Liver (tissue), 9 donors: ENCODE measurements around the gene TNPO3. TPM values are rescaled to one million over a fixed set of nuclear protein-coding genes. Genes with fewer than 3 reads are reported as not detected.
A peak's percentile ranks its signal among the peaks of the same experiment; 100 is the strongest.

ENCODE experiments used
- DNase-seq: peaks from one replicate; pipeline ENCODE4 v3.0.0-alpha.2; 2017; ENCODE audit warnings: low spot score
- H3K27ac ChIP-seq, 2 donors: one replicate each; pipeline ENCODE4 v1.7.0; 2013; ENCODE audit warnings: inconsistent platforms in 2 of 2, low read length in 2 of 2, control low read depth in 1 of 2, low read depth in 1 of 2, mild to moderate bottlenecking in 1 of 2
- H3K27me3 ChIP-seq, 4 donors: one replicate each; pipeline versions ENCODE4 v1.6.1 to v1.7.0; 2013; ENCODE audit warnings: low read length in 3 of 4, inconsistent platforms in 1 of 4, mild to moderate bottlenecking in 1 of 4, moderate library complexity in 1 of 4; ENCODE audit not compliant: control insufficient read depth in 4 of 4, insufficient read depth in 4 of 4
- H3K36me3 ChIP-seq, 4 donors: one replicate each; pipeline versions ENCODE4 v1.6.1 to v1.7.0; 2013; ENCODE audit warnings: low read length in 3 of 4, mild to moderate bottlenecking in 3 of 4, low read depth in 1 of 4, moderate library complexity in 1 of 4; ENCODE audit not compliant: control insufficient read depth in 4 of 4, insufficient read depth in 3 of 4
- H3K4me1 ChIP-seq, 4 donors: one replicate each; pipeline versions ENCODE4 v1.6.1 to v1.7.0; 2013; ENCODE audit warnings: low read length in 3 of 4, mild to moderate bottlenecking in 3 of 4, moderate library complexity in 1 of 4; ENCODE audit not compliant: control insufficient read depth in 4 of 4, insufficient read depth in 4 of 4
- H3K4me3 ChIP-seq, 3 donors: one replicate each; pipeline versions ENCODE4 v1.6.1 to v1.7.0; 2013; ENCODE audit warnings: low read length in 3 of 3, control low read depth in 1 of 3, low read depth in 1 of 3, mild to moderate bottlenecking in 1 of 3
- H3K9ac ChIP-seq, 2 donors: one replicate each; pipeline ENCODE4 v1.7.0; 2013; ENCODE audit warnings: low read length in 2 of 2, mild to moderate bottlenecking in 2 of 2, moderate library complexity in 2 of 2, control low read depth in 1 of 2, low read depth in 1 of 2
- H3K9me3 ChIP-seq, 4 donors: one replicate each; pipeline versions ENCODE4 v1.6.1 to v1.7.0; 2013; ENCODE audit warnings: low read length in 3 of 4; ENCODE audit not compliant: control insufficient read depth in 4 of 4
- CTCF ChIP-seq: fragments of 150-350 bp; IDR thresholded peaks from 2 replicates; pipeline ENCODE4 v1.5.1; 2017; ENCODE audit warnings: improper control_type of control experiment, low read depth, low read length; ENCODE audit not compliant: missing input control
- EGR1 ChIP-seq, 2 donors: IDR thresholded peaks; 2 replicates each; pipeline ENCODE4 v1.6.1; 2016 to 2018; ENCODE audit warnings: antibody characterized with exemption in 2 of 2, low read depth in 2 of 2
- FOXA2 ChIP-seq: IDR thresholded peaks from 2 replicates; pipeline ENCODE4 v1.6.1; 2016; ENCODE audit warnings: antibody characterized with exemption
- GABPA ChIP-seq, 2 donors: IDR thresholded peaks in 1 of 2; conservative IDR thresholded peaks in 1 of 2; 2 replicates each; pipeline ENCODE4 v1.6.1; 2016; ENCODE audit warnings: antibody characterized with exemption in 2 of 2, mild to moderate bottlenecking in 1 of 2, moderate library complexity in 1 of 2
- HNF4A ChIP-seq, 2 donors: conservative IDR thresholded peaks; 2 replicates each; pipeline ENCODE4 v1.6.1; 2016; ENCODE audit warnings: antibody characterized with exemption in 2 of 2, mild to moderate bottlenecking in 2 of 2
- HNF4G ChIP-seq: IDR thresholded peaks from 2 replicates; pipeline ENCODE4 v1.6.1; 2016; ENCODE audit warnings: antibody characterized with exemption
- JUND ChIP-seq, 2 donors: IDR thresholded peaks; 2 replicates each; pipeline ENCODE4 v1.6.1; 2016; ENCODE audit warnings: antibody characterized with exemption in 2 of 2
- NR2F2 ChIP-seq: IDR thresholded peaks from 2 replicates; pipeline ENCODE4 v1.6.1; 2016; ENCODE audit warnings: antibody characterized with exemption
- RAD21 ChIP-seq, 2 donors: IDR thresholded peaks; 2 replicates each; pipeline ENCODE4 v1.6.1; 2016; ENCODE audit warnings: antibody characterized with exemption in 2 of 2, mild to moderate bottlenecking in 2 of 2
- REST ChIP-seq: IDR thresholded peaks from 2 replicates; pipeline ENCODE4 v1.6.1; 2016; ENCODE audit warnings: antibody characterized with exemption, mild to moderate bottlenecking
- RXRA ChIP-seq, 2 donors: IDR thresholded peaks; 2 replicates each; pipeline ENCODE4 v1.6.1; 2017 to 2018; ENCODE audit warnings: antibody characterized with exemption in 2 of 2, mild to moderate bottlenecking in 1 of 2
- SP1 ChIP-seq: IDR thresholded peaks from 2 replicates; pipeline ENCODE4 v1.6.1; 2018; ENCODE audit warnings: antibody characterized with exemption, mild to moderate bottlenecking
- TAF1 ChIP-seq: conservative IDR thresholded peaks from 2 replicates; pipeline ENCODE4 v1.6.1; 2016; ENCODE audit warnings: antibody characterized with exemption, mild to moderate bottlenecking
- YY1 ChIP-seq: IDR thresholded peaks from 2 replicates; pipeline ENCODE4 v1.6.1; 2016; ENCODE audit warnings: antibody characterized with exemption, mild to moderate bottlenecking
- WGBS: extraction: QIAGEN DNeasy Blood & Tissue Kit; methylation state at CpG from one replicate; pipeline ENCODE4 v1.1.7; 2013; 5-methylcytosine and 5-hydroxymethylcytosine counted together
- polyA plus RNA-seq, 2 donors: library from polyadenylated mRNA; stranded (reverse) in 1 of 2; unstranded in 1 of 2; fragments of 200-250 nt in 1 of 2; fragments of >200 nt in 1 of 2; fragmentation: Nextera tagmentation in 1 of 2; extraction: Ambion mirVana in 1 of 2; gene quantifications; one replicate each; pipeline versions ENCODE4 v1.2.1 to v1.2.3, GENCODE V29; 2013 to 2015
- total RNA-seq, 2 donors: library from RNA; depleted of rRNA; stranded (reverse); fragments of >200 nt; gene quantifications; one replicate each; pipeline ENCODE4 v1.2.3, GENCODE V29; 2014
- TF ChIP-seq, protein P1 (sequence below): IDR thresholded peaks from 2 replicates; pipeline ENCODE4 v1.6.1; 2016; ENCODE audit warnings: antibody characterized with exemption
- TF ChIP-seq, protein P2 (sequence below): IDR thresholded peaks from 2 replicates; pipeline ENCODE4 v1.6.1; 2016; ENCODE audit warnings: antibody characterized with exemption
- donor health status: healthy.
- donor health status: healthy.
- donor health status: healthy.
- donor health status: healthy.
- donor health status: healthy.

The TNPO3 gene
- total and polyA plus RNA-seq, 4 donors = 9.2 to 38.9 (median 20.0) TPM

DNA sequence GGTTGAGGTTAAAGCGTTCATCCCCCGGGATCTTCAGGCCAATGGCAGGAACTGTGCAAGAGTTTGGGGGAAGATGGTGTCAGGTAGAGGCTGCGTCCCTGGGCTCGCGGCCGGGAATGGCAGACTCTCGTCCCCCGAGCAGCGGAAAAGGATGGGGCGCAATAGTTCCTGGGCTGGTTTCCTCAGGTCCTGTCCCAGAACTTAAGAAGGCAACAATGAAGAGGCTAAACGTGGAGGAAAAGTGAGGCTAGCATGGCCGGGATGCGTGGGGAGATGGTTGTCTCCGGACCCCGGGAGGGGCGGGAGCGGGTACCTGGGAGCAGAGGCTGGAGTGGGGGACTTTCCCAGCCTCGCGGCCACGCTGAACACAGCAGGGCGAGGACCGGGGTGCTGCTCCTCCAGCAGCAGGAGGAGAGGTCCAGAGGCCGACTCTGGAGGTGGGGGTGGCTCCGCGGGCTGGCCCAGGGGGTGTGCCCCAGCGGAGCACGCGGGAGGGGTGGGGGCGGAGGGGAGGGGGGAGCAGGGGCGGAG is 116.3 kb downstream of the TNPO3 start (continued):
- TF ChIP-seq REST (no peak), JUND (IDR thresholded peaks at IDR 0.05) (no peak), RAD21 (IDR thresholded peaks at IDR 0.05) (no peak), HNF4A (conservative IDR thresholded peaks at IDR 0.05) (no peak)
- TF ChIP-seq, protein P1, sequence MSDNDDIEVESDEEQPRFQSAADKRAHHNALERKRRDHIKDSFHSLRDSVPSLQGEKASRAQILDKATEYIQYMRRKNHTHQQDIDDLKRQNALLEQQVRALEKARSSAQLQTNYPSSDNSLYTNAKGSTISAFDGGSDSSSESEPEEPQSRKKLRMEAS = no peak

GRCh38 chr7:128937647-128938543 is 117.0 kb downstream of the TNPO3 start, which contains the start of gene IRF5:
Gene IRF5, plus strand, starts transcription at chr7:128937927. Its CDS starts 4,155 bp downstream, at chr7:128942082.
- peak; percentile 33 for DNase-seq
- Histone ChIP-seq H3K27ac (peak within 1 kb of the TSS; percentile 19 to 28), H3K4me1 (peaks cover 8 to 42% (median 24%) of the 10 kb centered on the region in 4 donors), H3K9ac (peak within 1 kb of the TSS in 1 of 2 donors; percentile 57), H3K9me3 (no peaks in the 10 kb centered on the region), H3K36me3 (no peaks in the 10 kb centered on the region), H3K4me3 (peak within 1 kb of the TSS; percentile 51 to 80 (median 57)), H3K27me3 (no peaks in the 10 kb centered on the region)
- 1% methylated on average over 83 of the region's 83 CpGs for WGBS
- TF ChIP-seq NR2F2 (no peak), HNF4G (no peak), CTCF (no peak), REST (no peak), YY1 (no peak), SP1 (no peak), RXRA (IDR thresholded peaks at IDR 0.05) (no peak), RAD21 (IDR thresholded peaks at IDR 0.05) (no peak), GABPA (IDR thresholded peaks at IDR 0.05 in 1 of 2, conservative IDR thresholded peaks at IDR 0.05 in 1 of 2) (no peak), EGR1 (IDR thresholded peaks at IDR 0.05; ENCODE audit: low read depth in 2 of 2) (no peak), HNF4A (conservative IDR thresholded peaks at IDR 0.05) (no peak), JUND (IDR thresholded peaks at IDR 0.05) (no peak), TAF1 (no peak), FOXA2 (no peak)
- TF ChIP-seq, protein P2, sequence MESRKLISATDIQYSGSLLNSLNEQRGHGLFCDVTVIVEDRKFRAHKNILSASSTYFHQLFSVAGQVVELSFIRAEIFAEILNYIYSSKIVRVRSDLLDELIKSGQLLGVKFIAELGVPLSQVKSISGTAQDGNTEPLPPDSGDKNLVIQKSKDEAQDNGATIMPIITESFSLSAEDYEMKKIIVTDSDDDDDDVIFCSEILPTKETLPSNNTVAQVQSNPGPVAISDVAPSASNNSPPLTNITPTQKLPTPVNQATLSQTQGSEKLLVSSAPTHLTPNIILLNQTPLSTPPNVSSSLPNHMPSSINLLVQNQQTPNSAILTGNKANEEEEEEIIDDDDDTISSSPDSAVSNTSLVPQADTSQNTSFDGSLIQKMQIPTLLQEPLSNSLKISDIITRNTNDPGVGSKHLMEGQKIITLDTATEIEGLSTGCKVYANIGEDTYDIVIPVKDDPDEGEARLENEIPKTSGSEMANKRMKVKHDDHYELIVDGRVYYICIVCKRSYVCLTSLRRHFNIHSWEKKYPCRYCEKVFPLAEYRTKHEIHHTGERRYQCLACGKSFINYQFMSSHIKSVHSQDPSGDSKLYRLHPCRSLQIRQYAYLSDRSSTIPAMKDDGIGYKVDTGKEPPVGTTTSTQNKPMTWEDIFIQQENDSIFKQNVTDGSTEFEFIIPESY = no peak
